GM13976 (cell line): ENCODE measurements around the gene MEF2C.

ENCODE experiments used
- DNase-seq: peaks from one replicate; pipeline ENCODE4 v3.0.0; 2012; ENCODE audit warnings: low spot score
- CTCF ChIP-seq: IDR thresholded peaks from 2 replicates; pipeline ENCODE4 v1.5.1; 2012; ENCODE audit warnings: borderline replicate concordance, mild to moderate bottlenecking; ENCODE audit not compliant: insufficient read depth; ENCODE audit errors: extremely low read depth, missing control alignments, control extremely low read depth
- in situ Hi-C: fragments of 300-500 bp; cut with MboI; formaldehyde crosslinking; loops from one replicate; pipeline ENCODE4 v1.12.0; 2022; ENCODE audit warnings: low sequenced_read_pairs, mixed read lengths, inconsistent platforms; ENCODE audit not compliant: unreplicated experiment

Gene MEF2C

GRCh38 chr5:88827997-88828396 lies 55.0 kb downstream of the MEF2C start:
- no peak for TF ChIP-seq CTCF
- in situ Hi-C loops = loop anchor here (10.0 kb wide), 2 partner anchors 93 to 607 kb away; no protein-coding TSS in a partner anchor
- DNase-seq = no peak

GRCh38 chr5:88826646-88827585 lies 56.1 kb downstream of the MEF2C start:
- in situ Hi-C loops = loop anchor here (10.0 kb wide), 2 partner anchors 92 to 608 kb away; no protein-coding TSS in a partner anchor
- TF ChIP-seq CTCF = no peak
- no peak for DNase-seq

GRCh38 chr5:88825584-88826315 lies 57.2 kb downstream of the MEF2C start:
- no peak for DNase-seq
- in situ Hi-C loops = loop anchor here (10.0 kb wide), 2 partner anchors 91 to 609 kb away; no protein-coding TSS in a partner anchor
- no peak for TF ChIP-seq CTCF

- in situ Hi-C loops = loop anchor here (10.0 kb wide), 2 partner anchors 90 to 610 kb away; no protein-coding TSS in a partner anchor
- TF ChIP-seq CTCF = no peak
- DNase-seq = no peak
Measured at GRCh38 chr5:88824892-88825583, 57.9 kb downstream of the MEF2C start.

GRCh38 chr5:88824141-88824540 lies 58.8 kb downstream of the MEF2C start:
- no peak for DNase-seq
- TF ChIP-seq CTCF = no peak
- in situ Hi-C loops = loop anchor here (10.0 kb wide), 2 partner anchors 89 to 611 kb away; no protein-coding TSS in a partner anchor

- no peak for TF ChIP-seq CTCF
- no peak for DNase-seq
- in situ Hi-C loops = loop anchor here (10.0 kb wide), 2 partner anchors 88 to 612 kb away; no protein-coding TSS in a partner anchor
Measured at GRCh38 chr5:88823201-88823600, 59.8 kb downstream of the MEF2C start.
